ENCODE measurements around the gene ASCL2. TPM values are rescaled to one million over a fixed set of nuclear protein-coding genes. Genes with fewer than 3 reads are reported as not detected.

ASCL2 gene
- total and polyA plus RNA-seq, 10 of the 15 experiments (the other 5 are each of a cell fraction or from before 2014, with no cell fraction given) = not detected

- no peak overlapping the region for H2AFZ ChIP-seq (ENCODE audit: control insufficient read depth, low read depth, low read length)
- DNase-seq (ENCODE audit: low read depth, low spot score) (no peak), FAIRE-seq (no peak), ATAC-seq (no peak)
- BruUV-seq (replicated peaks) = no TSS peak
- no peaks in the 10 kb centered on the region for H3K36me3 ChIP-seq (ENCODE audit: control insufficient read depth in 2 of 2, insufficient read depth in 2 of 2, low read length in 1 of 2)
- no peaks in the 10 kb centered on the region for H3K9me3 ChIP-seq (replicated peaks; ENCODE audit: control insufficient read depth, insufficient read depth, low read length)
- RAD21 ChIA-PET (ENCODE audit: unreplicated experiment) = interaction anchor here (1.2 kb wide), 1 partner anchor 11 kb away, joined by 3 read pairs; no protein-coding TSS in a partner anchor
- intact Hi-C loops (cut with micrococcal nuclease; ENCODE audit: unreplicated experiment) = no loop called here
- no peaks in the 10 kb centered on the region for H4K20me1 ChIP-seq (ENCODE audit: control insufficient read depth, insufficient read depth)
- H3K4me3 ChIP-seq = no peak overlapping the region
- H3K4me2 ChIP-seq (ENCODE audit: control insufficient read depth, insufficient read depth) = no peak overlapping the region
- 28% methylated on average over 3 of the region's 3 CpGs for WGBS (ENCODE audit: insufficient coverage, insufficient replicate concordance, low lambda C conversion rate, missing lambda C conversion rate)
- H3K4me1 ChIP-seq (ENCODE audit: control insufficient read depth, insufficient read depth, low read length) = no peaks in the 10 kb centered on the region
- TF ChIP-seq CUX1 (IDR thresholded peaks at IDR 0.05; ENCODE audit: insufficient replicate concordance, low read depth, low read length) (no peak), HDGF (IDR thresholded peaks at IDR 0.05) (no peak), LARP7 (IDR thresholded peaks at IDR 0.05) (no peak), CHD2 (IDR thresholded peaks at IDR 0.05; ENCODE audit: borderline replicate concordance, low read depth, low read length) (no peak), ZNF622 (IDR thresholded peaks at IDR 0.05) (no peak), RB1 (IDR thresholded peaks at IDR 0.05; ENCODE audit: borderline replicate concordance) (no peak), ATF7 (IDR thresholded peaks at IDR 0.05; ENCODE audit: low read depth) (no peak), BHLHE40 (IDR thresholded peaks at IDR 0.05; ENCODE audit: borderline replicate concordance in 1 of 2, low read depth in 2 of 2, low read length in 1 of 2) (no peak), BACH1 (IDR thresholded peaks at IDR 0.05; ENCODE audit: borderline replicate concordance) (no peak), EZH2 (IDR thresholded peaks at IDR 0.05; ENCODE audit: borderline replicate concordance, control insufficient read depth, low read depth, low read length) (no peak), PKNOX1 (IDR thresholded peaks at IDR 0.05) (no peak), SRF (IDR thresholded peaks at IDR 0.05; ENCODE audit: low read depth in 2 of 2, low read length in 2 of 2) (no peak), CBFB (IDR thresholded peaks at IDR 0.05; ENCODE audit: low read depth) (no peak), SMC3 (IDR thresholded peaks at IDR 0.05; ENCODE audit: borderline replicate concordance, low read length) (no peak), ZZZ3 (IDR thresholded peaks at IDR 0.05; ENCODE audit: control insufficient read depth, insufficient read length, low read depth) (no peak), USF1 (IDR thresholded peaks at IDR 0.05; ENCODE audit: borderline replicate concordance, extremely low read length, insufficient read depth, low read depth, low read length) (no peak), SUZ12 (IDR thresholded peaks at IDR 0.05; ENCODE audit: unreplicated experiment) (no peak), USF2 (IDR thresholded peaks at IDR 0.05; ENCODE audit: borderline replicate concordance, low read depth, low read length) (no peak)
- no peaks in the 10 kb centered on the region for H3K79me2 ChIP-seq (ENCODE audit: control insufficient read depth, insufficient read depth, low read length)
- SMC1A ChIA-PET (ENCODE audit: uncharacterized antibody, unreplicated experiment) = no interaction called here
- H3K27me3 ChIP-seq (replicated peaks in 1 of 2; ENCODE audit: control insufficient read depth in 2 of 2, insufficient read depth in 2 of 2, low read length in 1 of 2) = no peaks in the 10 kb centered on the region
- H3K27ac ChIP-seq (ENCODE audit: control insufficient read depth, insufficient read depth) = no peak overlapping the region
- POLR2A ChIA-PET = no interaction called here
- CTCF ChIA-PET = no interaction called here
- in situ Hi-C loops (cut with MboI) = no loop called here
- no peak overlapping the region for H3K9ac ChIP-seq (ENCODE audit: control insufficient read depth, insufficient read depth, low read length)
Measured at GRCh38 chr11:2316963-2317244, 46.5 kb upstream of the ASCL2 start.
